IPS DF 6.9 (cell line): Measurements from ENCODE around the gene DCTN2.

Source experiments
- DNase-seq: peaks from one replicate; pipeline ENCODE4 v3.0.0-alpha.2; 2013; ENCODE audit warnings: low read depth, low spot score
- H3K27ac ChIP-seq: one replicate; pipeline ENCODE4 v1.5.1; 2013; ENCODE audit warnings: low read length, control low read depth
- H3K27me3 ChIP-seq: 2 replicates; pipeline ENCODE4 v1.6.1; 2013; ENCODE audit warnings: mild to moderate bottlenecking, low read length; ENCODE audit not compliant: control insufficient read depth, insufficient read depth
- H3K36me3 ChIP-seq: 2 replicates; pipeline ENCODE4 v1.6.1; 2013; ENCODE audit warnings: low read length; ENCODE audit not compliant: control insufficient read depth, insufficient read depth
- H3K4me1 ChIP-seq: 2 replicates; pipeline ENCODE4 v1.6.1; 2013; ENCODE audit warnings: low read length; ENCODE audit not compliant: control insufficient read depth, insufficient read depth
- H3K4me3 ChIP-seq: 2 replicates; pipeline ENCODE4 v1.5.1; 2013; ENCODE audit warnings: mild to moderate bottlenecking, low read length
- H3K9me3 ChIP-seq: 2 replicates; pipeline ENCODE4 v1.6.1; 2013; ENCODE audit warnings: low read length, inconsistent platforms; ENCODE audit not compliant: control insufficient read depth, insufficient read depth
- WGBS: extraction: QIAGEN DNeasy Blood & Tissue Kit; methylation state at CpG from one replicate; pipeline ENCODE4 v1.1.7; 2013; ENCODE audit warnings: mixed read lengths, missing lambda C conversion rate; ENCODE audit not compliant: insufficient read length, insufficient coverage; 5-methylcytosine and 5-hydroxymethylcytosine counted together

The DCTN2 gene

DNA sequence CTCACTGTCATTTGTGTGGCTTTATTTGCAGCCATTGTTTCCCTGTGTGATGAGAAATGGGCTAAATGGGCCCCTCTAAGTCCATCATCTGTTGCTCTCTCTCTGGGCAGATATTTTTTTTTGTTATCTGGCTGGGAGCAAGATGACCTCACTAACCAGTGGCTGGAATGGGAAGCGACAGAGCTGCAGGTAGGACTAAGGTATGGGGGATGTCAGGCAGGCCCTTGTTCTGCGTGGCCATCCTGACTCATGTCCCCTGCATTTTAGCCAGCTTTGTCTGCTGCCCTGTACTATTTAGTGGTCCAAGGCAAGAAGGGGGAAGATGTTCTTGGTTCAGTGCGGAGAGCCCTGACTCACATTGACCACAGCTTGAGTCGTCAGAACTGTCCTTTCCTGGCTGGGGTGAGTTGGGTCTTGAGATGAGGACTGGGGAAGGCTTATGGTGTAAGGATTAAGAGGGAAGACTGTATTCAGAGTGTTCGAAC lies 57.8 kb downstream of the DCTN2 start:
- no peak overlapping the region for H3K27ac ChIP-seq
- no peaks in the 10 kb centered on the region for H3K9me3 ChIP-seq
- peak overlapping the region; percentile 81; the same call in 1 of the 2 replicates for H3K4me3 ChIP-seq
- DNase-seq: no peak
- H3K36me3 ChIP-seq: peaks cover 27% of the 10 kb centered on the region
- H3K4me1 ChIP-seq: no peaks in the 10 kb centered on the region
- no peaks in the 10 kb centered on the region for H3K27me3 ChIP-seq
- no CpG with 5 or more reads among the region's 5 CpGs for WGBS

DNA sequence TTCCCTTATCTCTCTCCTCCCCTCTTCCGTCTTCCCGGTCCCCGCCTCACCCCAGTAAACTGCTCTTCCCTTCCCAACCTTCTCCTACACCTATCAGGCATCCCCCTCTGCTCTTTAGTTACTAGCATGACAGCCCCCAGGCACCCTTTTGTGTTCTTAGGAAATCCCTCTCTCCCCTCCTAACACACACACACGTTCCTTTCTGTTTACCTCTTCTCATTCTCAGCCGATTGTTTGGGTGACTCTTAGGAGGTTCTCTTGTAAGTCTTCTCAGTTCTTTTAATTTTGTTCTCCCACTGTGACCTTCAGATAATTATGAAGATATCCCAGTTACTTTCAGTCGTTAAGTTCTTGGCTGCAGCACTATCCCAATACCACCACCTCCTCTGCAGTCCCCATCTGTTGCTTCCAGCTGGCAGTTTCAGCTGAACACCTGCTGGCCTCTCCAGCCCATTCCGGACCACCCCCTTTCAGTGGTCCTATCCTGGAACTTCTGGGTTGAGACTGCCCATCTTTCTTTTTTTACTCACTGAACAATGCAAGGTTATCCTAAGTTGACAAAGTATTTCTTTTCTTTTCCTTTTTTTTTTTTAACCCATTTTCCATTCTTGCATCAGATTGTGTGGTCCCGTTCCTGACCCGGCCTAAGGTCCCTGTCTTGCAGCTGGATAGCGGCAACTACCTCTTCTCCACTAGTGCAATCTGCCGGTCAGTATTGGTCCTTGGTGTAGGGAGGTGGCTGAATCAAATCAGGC lies 58.4 kb downstream of the DCTN2 start:
- peak overlapping the region; percentile 81 for H3K4me3 ChIP-seq
- no peaks in the 10 kb centered on the region for H3K9me3 ChIP-seq
- no peaks in the 10 kb centered on the region for H3K27me3 ChIP-seq
- H3K27ac ChIP-seq: no peak overlapping the region
- no peak for DNase-seq
- WGBS: 100% methylated on average over 3 of the region's 11 CpGs
- H3K36me3 ChIP-seq: peaks cover 27% of the 10 kb centered on the region
- no peaks in the 10 kb centered on the region for H3K4me1 ChIP-seq

DNA sequence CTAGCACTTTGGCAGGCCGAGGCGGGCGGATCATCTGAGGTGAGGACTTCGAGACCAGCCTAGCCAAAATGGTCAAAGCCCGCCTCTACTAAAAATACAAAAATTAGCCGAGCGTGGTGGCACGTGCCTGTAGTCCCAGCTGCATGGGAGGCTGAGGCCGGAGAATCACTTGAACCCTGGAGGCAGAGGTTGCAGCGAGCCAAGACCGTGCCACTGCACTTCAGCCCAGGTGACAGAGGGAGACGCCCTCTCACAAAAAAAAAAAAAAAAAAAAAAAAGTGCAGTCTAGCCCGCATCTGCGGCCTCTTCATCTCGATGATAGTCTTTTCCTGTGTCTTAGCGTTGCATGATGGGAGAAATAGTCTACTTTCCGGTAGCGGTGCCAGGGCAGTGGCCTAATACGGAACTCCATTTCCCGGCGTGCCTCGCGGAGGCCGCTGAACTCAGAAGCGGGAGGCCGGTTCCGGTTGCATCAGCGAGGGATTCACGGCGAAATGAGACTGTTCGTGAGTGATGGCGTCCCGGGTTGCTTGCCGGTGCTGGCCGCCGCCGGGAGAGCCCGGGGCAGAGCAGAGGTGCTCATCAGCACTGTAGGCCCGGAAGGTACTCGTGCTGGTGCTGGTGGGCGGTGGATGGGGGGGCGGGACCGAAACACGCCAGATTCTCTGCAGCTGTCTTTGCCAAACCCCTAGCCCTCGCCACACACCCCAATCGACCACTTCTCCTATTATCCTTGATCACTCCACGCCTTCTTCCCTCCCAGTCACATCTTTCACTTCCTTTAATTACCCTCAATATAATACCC lies 59.2 kb downstream of the DCTN2 start, which contains the start of gene MARS1:
MARS1 (plus strand) TSS at position 472 of the 805 bp plus-strand sequence; CDS start at position 495, 23 bp downstream.
- Histone ChIP-seq H3K9me3 (no peaks in the 10 kb centered on the region), H3K4me3 (peak within 1 kb of the TSS; percentile 81), H3K36me3 (peaks cover 27% of the 10 kb centered on the region), H3K27ac (no peak within 1 kb of the TSS), H3K27me3 (no peaks in the 10 kb centered on the region), H3K4me1 (no peaks in the 10 kb centered on the region)
- 100% methylated on average over 1 of the region's 47 CpGs for WGBS
- peak; percentile 94 for DNase-seq

DNA sequence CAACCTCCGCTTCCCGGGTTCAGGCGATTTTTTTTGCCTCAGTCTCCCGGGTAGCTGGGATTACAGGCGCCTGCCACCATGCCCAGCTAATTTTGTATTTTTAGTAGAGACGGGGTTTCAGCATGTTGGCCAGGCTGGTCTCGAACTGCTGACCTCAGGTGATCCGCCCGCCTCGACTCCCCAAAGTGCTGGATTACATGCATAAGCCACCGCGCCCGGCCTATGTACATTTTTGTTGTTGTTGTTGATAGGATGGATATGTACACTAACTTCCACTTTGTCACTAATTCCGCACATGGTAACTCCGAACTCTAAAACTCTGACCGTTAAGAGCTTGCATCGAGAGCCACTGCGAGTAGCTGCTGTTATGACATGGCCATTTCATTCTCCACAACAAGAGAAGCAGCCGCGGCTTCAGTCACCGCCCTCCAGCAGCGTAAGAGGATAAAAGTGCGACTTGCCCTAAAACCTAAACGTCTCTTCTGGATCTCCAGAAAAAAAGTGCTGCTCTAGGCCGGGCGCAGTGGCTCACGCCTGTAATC lies 59.9 kb downstream of the DCTN2 start:
- no peak for DNase-seq
- Histone ChIP-seq H3K27ac (no peak overlapping the region), H3K9me3 (no peaks in the 10 kb centered on the region), H3K36me3 (peaks cover 22% of the 10 kb centered on the region), H3K4me3 (no peak overlapping the region), H3K27me3 (no peaks in the 10 kb centered on the region), H3K4me1 (no peaks in the 10 kb centered on the region)
- no CpG with 5 or more reads among the region's 27 CpGs for WGBS

DNA sequence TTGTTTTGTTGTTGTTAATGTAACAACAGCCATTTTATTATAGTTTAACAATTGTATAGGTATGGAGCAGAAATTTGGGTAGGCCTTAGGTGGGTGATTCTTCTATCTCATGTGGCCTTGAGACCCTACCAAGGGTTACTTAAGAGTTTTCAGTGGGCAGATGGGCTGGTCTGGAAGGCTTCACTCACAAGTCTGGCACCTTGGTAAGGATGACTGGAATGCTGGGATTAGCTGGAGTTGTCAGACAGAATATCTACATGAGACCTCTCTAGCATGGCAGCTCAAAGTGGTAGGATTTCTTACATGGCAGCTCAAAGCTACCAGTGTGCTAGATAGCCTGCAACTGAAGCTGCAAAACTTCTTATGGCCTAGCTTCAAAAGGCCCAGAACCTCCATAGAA lies 61.3 kb downstream of the DCTN2 start:
- H3K4me3 ChIP-seq: no peak overlapping the region
- no peak overlapping the region for H3K27ac ChIP-seq
- no peaks in the 10 kb centered on the region for H3K27me3 ChIP-seq
- H3K36me3 ChIP-seq: peaks cover 14% of the 10 kb centered on the region
- no peak for DNase-seq
- H3K4me1 ChIP-seq: no peaks in the 10 kb centered on the region
- H3K9me3 ChIP-seq: no peaks in the 10 kb centered on the region

DNA sequence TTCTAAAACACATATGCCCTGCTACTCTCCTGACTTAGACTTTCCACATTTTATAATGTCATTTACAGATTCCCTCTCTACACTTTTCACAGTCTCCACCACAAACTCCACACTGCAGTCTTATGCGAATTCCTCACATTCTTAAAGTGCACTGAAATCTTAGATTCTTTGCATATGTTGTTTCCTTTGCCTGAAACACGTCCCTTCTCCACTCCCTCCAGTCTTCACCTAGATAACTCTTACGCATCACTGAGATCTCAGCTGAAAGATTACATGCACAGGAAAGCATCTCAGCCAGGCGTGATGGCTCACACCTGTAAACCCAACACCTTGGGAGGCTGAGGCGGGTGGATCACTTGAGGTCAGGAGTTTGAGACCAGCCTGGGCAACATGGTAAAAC lies 63.5 kb downstream of the DCTN2 start:
- H3K9me3 ChIP-seq: no peaks in the 10 kb centered on the region
- no peaks in the 10 kb centered on the region for H3K36me3 ChIP-seq
- no peak overlapping the region for H3K27ac ChIP-seq
- WGBS: no CpG with 5 or more reads among the region's 5 CpGs
- H3K4me1 ChIP-seq: no peaks in the 10 kb centered on the region
- H3K27me3 ChIP-seq: no peaks in the 10 kb centered on the region
- no peak for DNase-seq
- H3K4me3 ChIP-seq: no peak overlapping the region

DNA sequence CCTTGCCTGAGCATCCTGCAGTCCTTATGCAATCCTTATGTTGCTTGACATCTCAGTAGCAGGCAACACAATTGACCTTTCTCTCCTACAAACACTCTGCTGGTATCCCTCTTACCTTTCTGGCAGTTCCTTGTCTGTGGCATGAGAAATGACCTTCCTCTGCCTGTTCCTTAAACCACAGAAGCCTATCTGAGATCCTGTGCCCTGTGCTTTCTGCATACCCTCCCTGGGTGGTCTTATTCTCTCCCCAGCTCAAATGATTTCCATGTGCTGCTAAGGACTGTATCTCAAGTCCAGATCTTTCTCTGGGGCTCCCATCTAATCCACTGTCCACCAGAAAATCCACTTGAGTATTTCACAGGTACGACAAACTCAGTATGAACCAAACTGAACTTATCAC lies 65.3 kb downstream of the DCTN2 start:
- H3K9me3 ChIP-seq: no peaks in the 10 kb centered on the region
- no peak for DNase-seq
- H3K36me3 ChIP-seq: no peaks in the 10 kb centered on the region
- H3K4me1 ChIP-seq: peaks cover 2% of the 10 kb centered on the region; the same call in 1 of the 2 replicates
- H3K27ac ChIP-seq: no peak overlapping the region
- peaks cover 2% of the 10 kb centered on the region; the same call in 1 of the 2 replicates for H3K27me3 ChIP-seq
- H3K4me3 ChIP-seq: no peak overlapping the region
- WGBS: no CpG with 5 or more reads among the region's 1 CpG
